ENCODE data around the gene ANKRD22. TPM values are rescaled to one million over a fixed set of nuclear protein-coding genes. Genes with fewer than 3 reads are reported as not detected.

Gene ANKRD22
- total and polyA plus RNA-seq, 2 donors (not counting 1 experiment from before 2014, with no cell fraction given) = 0.09 TPM; not detected in 1

DNA sequence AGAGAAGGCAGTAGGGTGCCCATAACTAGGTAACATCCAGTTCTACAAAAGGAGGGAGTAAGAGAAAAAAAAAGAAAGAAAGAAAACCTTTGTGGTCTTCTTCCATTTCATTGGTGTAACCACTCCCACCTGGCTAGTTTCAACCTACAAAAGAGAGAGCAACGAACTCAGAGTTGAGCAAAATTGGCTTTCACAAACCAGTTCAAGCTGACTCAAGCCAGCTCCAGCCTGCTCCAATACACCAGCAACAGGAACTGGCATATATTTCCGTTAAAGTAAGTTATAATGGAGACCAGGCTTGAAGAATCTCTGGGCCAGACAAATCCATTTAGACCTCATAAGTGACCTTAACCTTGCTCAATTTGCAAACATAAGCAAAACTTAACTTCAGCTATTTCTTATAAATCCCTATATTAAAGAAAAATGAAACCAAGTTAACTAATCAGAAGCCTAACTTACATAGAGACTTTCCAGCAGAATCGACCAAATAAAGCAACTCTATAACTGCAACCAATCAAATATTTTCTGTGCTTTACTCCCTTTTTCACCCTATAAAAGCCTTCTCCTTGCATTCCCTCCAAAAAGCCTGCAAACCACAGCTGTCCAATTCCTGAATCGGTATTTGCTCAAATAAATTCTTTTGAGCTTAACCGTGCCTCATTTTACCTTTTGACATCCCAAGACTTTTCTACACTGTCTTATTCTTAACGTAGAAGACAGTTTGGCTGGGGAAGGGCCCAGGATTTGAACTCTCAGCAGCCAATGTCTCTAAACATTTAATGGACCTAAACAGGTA lies 10.1 kb downstream of the ANKRD22 start:
- no peak overlapping the region for H3K4me3 Mint-ChIP-seq
- no peaks in the 10 kb centered on the region for H3K79me2 ChIP-seq (ENCODE audit: control insufficient read depth, insufficient read depth, low read length)
- H3K27ac ChIP-seq (ENCODE audit: low read length in 2 of 2) = no peak overlapping the region
- H3K4me1 ChIP-seq (ENCODE audit: control insufficient read depth in 2 of 2, insufficient read depth in 2 of 2, low read length in 2 of 2) = no peaks in the 10 kb centered on the region
- ChIA-PET CTCF (interaction anchor here (1.2 to 22.4 kb wide), 2 partner anchors 31 to 91 kb away, joined by 3 to 749 read pairs; no protein-coding TSS in a partner anchor), POLR2A (no interaction called here)
- ATAC-seq (ENCODE audit: low read depth) = no peak
- H2AFZ ChIP-seq (ENCODE audit: insufficient read depth, low read depth, low read length, poor library complexity, severe bottlenecking) = peak overlapping the region; percentile 24
- no peaks in the 10 kb centered on the region for H3K4me1 Mint-ChIP-seq
- WGBS (ENCODE audit: insufficient coverage) = 87% methylated on average over 2 of the region's 6 CpGs
- no peaks in the 10 kb centered on the region for H4K20me1 ChIP-seq (ENCODE audit: control insufficient read depth, insufficient read depth, low read length, poor library complexity, severe bottlenecking)
- intact Hi-C loops (cut with micrococcal nuclease) = no loop called here
- H3K9me3 ChIP-seq (ENCODE audit: control extremely low read depth in 1 of 3, control insufficient read depth in 2 of 3, insufficient read depth in 1 of 3, low read length in 2 of 3) = no peaks in the 10 kb centered on the region
- no peak for TF ChIP-seq EZH2 (IDR thresholded peaks at IDR 0.05; ENCODE audit: borderline replicate concordance, insufficient read depth, low read depth, low read length, poor library complexity, severe bottlenecking)
- TF ChIP-seq, protein P1, sequence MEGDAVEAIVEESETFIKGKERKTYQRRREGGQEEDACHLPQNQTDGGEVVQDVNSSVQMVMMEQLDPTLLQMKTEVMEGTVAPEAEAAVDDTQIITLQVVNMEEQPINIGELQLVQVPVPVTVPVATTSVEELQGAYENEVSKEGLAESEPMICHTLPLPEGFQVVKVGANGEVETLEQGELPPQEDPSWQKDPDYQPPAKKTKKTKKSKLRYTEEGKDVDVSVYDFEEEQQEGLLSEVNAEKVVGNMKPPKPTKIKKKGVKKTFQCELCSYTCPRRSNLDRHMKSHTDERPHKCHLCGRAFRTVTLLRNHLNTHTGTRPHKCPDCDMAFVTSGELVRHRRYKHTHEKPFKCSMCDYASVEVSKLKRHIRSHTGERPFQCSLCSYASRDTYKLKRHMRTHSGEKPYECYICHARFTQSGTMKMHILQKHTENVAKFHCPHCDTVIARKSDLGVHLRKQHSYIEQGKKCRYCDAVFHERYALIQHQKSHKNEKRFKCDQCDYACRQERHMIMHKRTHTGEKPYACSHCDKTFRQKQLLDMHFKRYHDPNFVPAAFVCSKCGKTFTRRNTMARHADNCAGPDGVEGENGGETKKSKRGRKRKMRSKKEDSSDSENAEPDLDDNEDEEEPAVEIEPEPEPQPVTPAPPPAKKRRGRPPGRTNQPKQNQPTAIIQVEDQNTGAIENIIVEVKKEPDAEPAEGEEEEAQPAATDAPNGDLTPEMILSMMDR (IDR thresholded peaks at IDR 0.05) = no peak
- no peak overlapping the region for H3K27ac Mint-ChIP-seq
- DNase-seq = no peak
- no peak overlapping the region for H3K9ac ChIP-seq (ENCODE audit: low read length)
- H3K4me3 ChIP-seq (ENCODE audit: control extremely low read depth in 1 of 5, extremely low read depth in 1 of 5, insufficient read depth in 1 of 5, low read depth in 2 of 5, low read length in 4 of 5) = no peak overlapping the region
- peaks cover 4% of the 10 kb centered on the region for H3K27me3 Mint-ChIP-seq
- H3K4me2 ChIP-seq (replicated peaks; ENCODE audit: low read depth, low read length, poor library complexity, severe bottlenecking) = no peak overlapping the region
- H3K36me3 ChIP-seq (replicated peaks in 1 of 2; ENCODE audit: control extremely low read depth in 1 of 2, control insufficient read depth in 1 of 2, extremely low read depth in 1 of 2, insufficient read depth in 2 of 2, low read length in 1 of 2) = no peaks in the 10 kb centered on the region
- no peaks in the 10 kb centered on the region for H3K27me3 ChIP-seq (replicated peaks in 1 of 4; ENCODE audit: control extremely low read depth in 1 of 4, control insufficient read depth in 3 of 4, insufficient read depth in 4 of 4, low read length in 3 of 4)
- H3K9me3 Mint-ChIP-seq (ENCODE audit: insufficient read depth) = no peaks in the 10 kb centered on the region

DNA sequence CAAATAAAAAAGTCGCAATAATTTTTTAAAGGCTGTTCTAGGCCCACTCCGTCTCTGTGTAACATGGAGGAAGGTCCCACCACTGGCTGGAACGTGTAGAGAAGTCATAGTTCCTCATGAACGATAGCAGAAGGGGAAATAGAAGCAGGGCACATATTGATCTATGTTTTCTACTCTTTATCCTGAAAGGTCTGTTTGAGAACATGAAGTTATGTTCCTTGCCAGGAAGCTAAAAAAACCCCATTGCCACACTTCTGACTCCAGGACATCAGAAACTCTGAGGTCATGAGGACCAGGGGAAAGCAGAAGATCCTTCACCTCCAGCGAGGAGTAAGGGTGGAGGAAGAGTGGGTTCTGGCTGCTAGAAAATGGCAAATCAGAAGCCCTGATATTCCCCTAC lies 10.8 kb downstream of the ANKRD22 start:
- no peak overlapping the region for H3K4me2 ChIP-seq (replicated peaks; ENCODE audit: low read depth, low read length, poor library complexity, severe bottlenecking)
- Mint-ChIP-seq H3K9me3 (ENCODE audit: insufficient read depth) (no peaks in the 10 kb centered on the region), H3K27ac (no peak overlapping the region), H3K4me1 (no peaks in the 10 kb centered on the region), H3K4me3 (no peak overlapping the region), H3K27me3 (peaks cover 4% of the 10 kb centered on the region)
- H3K36me3 ChIP-seq (replicated peaks in 1 of 2; ENCODE audit: control extremely low read depth in 1 of 2, control insufficient read depth in 1 of 2, extremely low read depth in 1 of 2, insufficient read depth in 2 of 2, low read length in 1 of 2) = no peaks in the 10 kb centered on the region
- intact Hi-C loops (cut with micrococcal nuclease) = no loop called here
- ChIA-PET CTCF (interaction anchor here (1.0 to 22.4 kb wide), 3 partner anchors 22 to 92 kb away, joined by 3 to 749 read pairs (median 3); no protein-coding TSS in a partner anchor), POLR2A (no interaction called here)
- H3K4me3 ChIP-seq (ENCODE audit: control extremely low read depth in 1 of 5, extremely low read depth in 1 of 5, insufficient read depth in 1 of 5, low read depth in 2 of 5, low read length in 4 of 5) = no peak overlapping the region
- TF ChIP-seq EZH2 (IDR thresholded peaks at IDR 0.05; ENCODE audit: borderline replicate concordance, insufficient read depth, low read depth, low read length, poor library complexity, severe bottlenecking) = no peak
- TF ChIP-seq, protein P1 (IDR thresholded peaks at IDR 0.05) = no peak
- DNase-seq (no peak), ATAC-seq (ENCODE audit: low read depth) (no peak)
- no peak overlapping the region for H3K27ac ChIP-seq (ENCODE audit: low read length in 2 of 2)
- no peaks in the 10 kb centered on the region for H3K79me2 ChIP-seq (ENCODE audit: control insufficient read depth, insufficient read depth, low read length)
- H2AFZ ChIP-seq (ENCODE audit: insufficient read depth, low read depth, low read length, poor library complexity, severe bottlenecking) = peak overlapping the region; percentile 24
- no peak overlapping the region for H3K9ac ChIP-seq (ENCODE audit: low read length)
- H4K20me1 ChIP-seq (ENCODE audit: control insufficient read depth, insufficient read depth, low read length, poor library complexity, severe bottlenecking) = no peaks in the 10 kb centered on the region
- H3K27me3 ChIP-seq (replicated peaks in 1 of 4; ENCODE audit: control extremely low read depth in 1 of 4, control insufficient read depth in 3 of 4, insufficient read depth in 4 of 4, low read length in 3 of 4) = no peaks in the 10 kb centered on the region
- WGBS (ENCODE audit: insufficient coverage) = 80% methylated on average over 1 of the region's 5 CpGs
- no peaks in the 10 kb centered on the region for H3K4me1 ChIP-seq (ENCODE audit: control insufficient read depth in 2 of 2, insufficient read depth in 2 of 2, low read length in 2 of 2)
- no peaks in the 10 kb centered on the region for H3K9me3 ChIP-seq (ENCODE audit: control extremely low read depth in 1 of 3, control insufficient read depth in 2 of 3, insufficient read depth in 1 of 3, low read length in 2 of 3)
